Mucosa of descending colon (tissue), 3 donors: ENCODE results near the gene PRR5L. TPM values are rescaled to one million over a fixed set of nuclear protein-coding genes. Genes with fewer than 3 reads are reported as not detected.

Experiments used
- ATAC-seq: fragments of 200-7000 bp; cut with Tn5 transposase; one replicate; pipeline ENCODE4 v1.9.1; 2020; ENCODE audit warnings: mild to moderate bottlenecking, moderate library complexity
- DNase-seq, 3 donors: peaks; one replicate each; pipeline ENCODE4 v3.0.0-alpha.2; 2020
- H3K36me3 ChIP-seq: fragments of 200-600 bp; one replicate; pipeline ENCODE4 v1.8.0; 2021; ENCODE audit warnings: low read depth, mild to moderate bottlenecking
- H3K4me1 ChIP-seq: fragments of 200-600 bp; one replicate; pipeline ENCODE4 v1.8.0; 2021; ENCODE audit warnings: low read depth, mild to moderate bottlenecking
- H3K4me3 ChIP-seq: fragments of 200-600 bp; one replicate; pipeline ENCODE4 v1.8.0; 2021; ENCODE audit warnings: mild to moderate bottlenecking
- H3K9me3 ChIP-seq: fragments of 200-600 bp; one replicate; pipeline ENCODE4 v1.8.0; 2021; ENCODE audit warnings: mild to moderate bottlenecking
- intact Hi-C, 2 donors: fragments of 100-400 bp; cut with DNase I in 1 of 2; cut with micrococcal nuclease in 1 of 2; formaldehyde crosslinking; loops; one replicate each; pipeline versions ENCODE4 v1.11.0 to v1.11.1; 2022; cut with DNase I, micrococcal nuclease
- total RNA-seq, 3 donors: library from RNA; stranded (reverse); fragmentation: NEBNext Ultra II Directional in 2 of 3; extraction: Animal tissue kit (Norgen Biotek cat#: 25700) in 2 of 3; gene quantifications; one replicate each; pipeline versions ENCODE4 v1.2.1 to v1.2.4, GENCODE V29; 2021 to 2023
- TF ChIP-seq, protein P1 (sequence below): fragments of 200-600 bp; IDR thresholded peaks from one replicate; pipeline ENCODE4 v1.8.0; 2022; ENCODE audit warnings: antibody characterized with exemption, mild to moderate bottlenecking
- donor health status: DM: no; HTN: no; CAD: no; lungs with moderate emphysema.
- donor health status: DM: no; HTN: no; CAD: no.
- donor health status: DM: no; HTN: yes; CAD: no.

Gene PRR5L
- total RNA-seq, 3 donors from 2014 or later = 138 to 250 (median 203) TPM

- H3K9me3 ChIP-seq = no peaks in the 10 kb centered on the region
- H3K4me3 ChIP-seq = no peak overlapping the region
- intact Hi-C loops = no loop called here
- TF ChIP-seq, protein P1, sequence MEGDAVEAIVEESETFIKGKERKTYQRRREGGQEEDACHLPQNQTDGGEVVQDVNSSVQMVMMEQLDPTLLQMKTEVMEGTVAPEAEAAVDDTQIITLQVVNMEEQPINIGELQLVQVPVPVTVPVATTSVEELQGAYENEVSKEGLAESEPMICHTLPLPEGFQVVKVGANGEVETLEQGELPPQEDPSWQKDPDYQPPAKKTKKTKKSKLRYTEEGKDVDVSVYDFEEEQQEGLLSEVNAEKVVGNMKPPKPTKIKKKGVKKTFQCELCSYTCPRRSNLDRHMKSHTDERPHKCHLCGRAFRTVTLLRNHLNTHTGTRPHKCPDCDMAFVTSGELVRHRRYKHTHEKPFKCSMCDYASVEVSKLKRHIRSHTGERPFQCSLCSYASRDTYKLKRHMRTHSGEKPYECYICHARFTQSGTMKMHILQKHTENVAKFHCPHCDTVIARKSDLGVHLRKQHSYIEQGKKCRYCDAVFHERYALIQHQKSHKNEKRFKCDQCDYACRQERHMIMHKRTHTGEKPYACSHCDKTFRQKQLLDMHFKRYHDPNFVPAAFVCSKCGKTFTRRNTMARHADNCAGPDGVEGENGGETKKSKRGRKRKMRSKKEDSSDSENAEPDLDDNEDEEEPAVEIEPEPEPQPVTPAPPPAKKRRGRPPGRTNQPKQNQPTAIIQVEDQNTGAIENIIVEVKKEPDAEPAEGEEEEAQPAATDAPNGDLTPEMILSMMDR = no peak
- ATAC-seq (no peak), DNase-seq (no peak)
- H3K4me1 ChIP-seq = no peaks in the 10 kb centered on the region
- H3K36me3 ChIP-seq = peaks cover 14% of the 10 kb centered on the region
These were observed 140.5 kb downstream of the PRR5L start for GRCh38 chr11:36436589-36436988.

- Histone ChIP-seq H3K4me1 (no peaks in the 10 kb centered on the region), H3K4me3 (no peak overlapping the region), H3K9me3 (no peaks in the 10 kb centered on the region), H3K36me3 (peaks cover 14% of the 10 kb centered on the region)
- no peak for ATAC-seq
- TF ChIP-seq, protein P1 = no peak
- intact Hi-C loops = no loop called here
- DNase-seq = no peak
These were observed 141.3 kb downstream of the PRR5L start for GRCh38 chr11:36437413-36437812.

- no peak overlapping the region for H3K4me3 ChIP-seq
- no peaks in the 10 kb centered on the region for H3K4me1 ChIP-seq
- H3K36me3 ChIP-seq = peaks cover 7% of the 10 kb centered on the region
- DNase-seq (no peak), ATAC-seq (no peak)
- intact Hi-C loops = no loop called here
- no peaks in the 10 kb centered on the region for H3K9me3 ChIP-seq
- TF ChIP-seq, protein P1 = no peak
These were observed 142.0 kb downstream of the PRR5L start for GRCh38 chr11:36438126-36438525.

GRCh38 chr11:36441610-36442208 is 145.6 kb downstream of the PRR5L start:
- Histone ChIP-seq H3K36me3 (peaks cover 8% of the 10 kb centered on the region), H3K9me3 (no peaks in the 10 kb centered on the region), H3K4me1 (no peaks in the 10 kb centered on the region), H3K4me3 (no peak overlapping the region)
- ATAC-seq (no peak), DNase-seq (no peak)
- TF ChIP-seq, protein P1 = no peak
- intact Hi-C loops = no loop called here

DNA sequence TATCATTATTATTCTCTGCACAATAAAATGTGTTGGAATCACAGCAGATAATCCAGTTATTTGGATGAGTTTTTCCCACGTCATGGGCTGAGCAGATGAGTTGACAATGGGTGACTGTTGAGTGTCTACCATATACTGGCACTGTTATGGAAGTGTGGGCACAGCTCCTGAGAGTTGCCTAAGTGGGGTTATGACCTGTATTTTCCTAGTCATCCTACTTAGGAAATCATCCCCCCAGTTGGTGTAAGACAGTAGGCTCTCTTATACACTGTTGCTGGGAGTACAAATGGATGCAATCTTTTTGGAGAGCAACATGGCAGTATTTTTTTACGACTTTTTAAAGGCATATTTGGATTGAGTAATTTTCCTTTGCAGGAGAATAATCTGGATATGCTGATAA is 147.6 kb downstream of the PRR5L start:
- intact Hi-C loops = no loop called here
- ATAC-seq = no peak
- no peaks in the 10 kb centered on the region for H3K9me3 ChIP-seq
- TF ChIP-seq, protein P1 = no peak
- DNase-seq = no peak
- H3K36me3 ChIP-seq = peaks cover 9% of the 10 kb centered on the region
- H3K4me3 ChIP-seq = no peak overlapping the region
- no peaks in the 10 kb centered on the region for H3K4me1 ChIP-seq

- intact Hi-C loops = no loop called here
- ATAC-seq = no peak
- H3K4me1 ChIP-seq = peaks cover 7% of the 10 kb centered on the region
- no peak overlapping the region for H3K4me3 ChIP-seq
- TF ChIP-seq, protein P1 = no peak
- no peak for DNase-seq
- H3K9me3 ChIP-seq = no peaks in the 10 kb centered on the region
- peaks cover 9% of the 10 kb centered on the region for H3K36me3 ChIP-seq
These were observed 150.0 kb downstream of the PRR5L start for GRCh38 chr11:36446135-36446534.
